Stimulated activated CD4-positive, alpha-beta T cell treated with anti-CD3 and anti-CD28 coated beads, Interleukin-1b, Interleukin-23, amount 100 ng/mL, for 24 hours (primary cell): Measurements from ENCODE around the gene USHBP1.

Experiments
- DNase-seq, 4 experiments: peaks; one replicate each; pipeline ENCODE4 v3.0.0-alpha.2; 2020; ENCODE audit warnings: low read depth in 4 of 4, low spot score in 1 of 4

USHBP1 gene

GRCh38 chr19:17215127-17215971 is 49.2 kb downstream of the USHBP1 start, which contains the start of gene USE1:
Gene USE1 (plus strand): TSS chr19:17215357. CDS start chr19:17215406, 49 bp downstream.
- peak; percentile 61 to 79 (median 69) for DNase-seq

- DNase-seq: no peak
These were observed 49.9 kb downstream of the USHBP1 start for GRCh38 chr19:17214508-17215126.

GRCh38 chr19:17213334-17213733 is 51.2 kb downstream of the USHBP1 start:
- no peak for DNase-seq

- no peak for DNase-seq
These were observed 52.7 kb downstream of the USHBP1 start for GRCh38 chr19:17211547-17212446.

- no peak for DNase-seq
These were observed 54.2 kb downstream of the USHBP1 start for GRCh38 chr19:17210296-17210695.

GRCh38 chr19:17209126-17210036 is 55.2 kb downstream of the USHBP1 start:
- peak in 3 of 4 experiments; percentile 21 to 41 (median 33) for DNase-seq

GRCh38 chr19:17206736-17207581 is 57.6 kb downstream of the USHBP1 start:
- DNase-seq: no peak

- DNase-seq: peak in 1 of 4 experiments; percentile 46
These were observed 59.1 kb downstream of the USHBP1 start for GRCh38 chr19:17205237-17206140.

- no peak for DNase-seq
These were observed 61.8 kb downstream of the USHBP1 start for GRCh38 chr19:17202713-17203112.

- DNase-seq: no peak
These were observed 62.3 kb downstream of the USHBP1 start for GRCh38 chr19:17202249-17202648.

GRCh38 chr19:17200408-17201079 is 64.0 kb downstream of the USHBP1 start:
- DNase-seq: no peak
